CD4-positive, alpha-beta T cell treated with Interleukin-6 for 4 hours (primary cell): Measurements from ENCODE around the gene ADAP1.
"Not testable (repeated sequence)": the region's sequence is repeated elsewhere in the genome, so short reads cannot be mapped to it uniquely, and the experiment has no call there.

Experiments used
- DNase-seq: peaks from one replicate; pipeline ENCODE4 v3.0.0-alpha.2; 2020; ENCODE audit warnings: mixed read lengths

Gene ADAP1

GRCh38 chr7:974172-974571, 19.7 kb upstream of the ADAP1 start:
- DNase-seq = no peak

GRCh38 chr7:973312-973711, 18.8 kb upstream of the ADAP1 start:
- DNase-seq = no peak

DNA sequence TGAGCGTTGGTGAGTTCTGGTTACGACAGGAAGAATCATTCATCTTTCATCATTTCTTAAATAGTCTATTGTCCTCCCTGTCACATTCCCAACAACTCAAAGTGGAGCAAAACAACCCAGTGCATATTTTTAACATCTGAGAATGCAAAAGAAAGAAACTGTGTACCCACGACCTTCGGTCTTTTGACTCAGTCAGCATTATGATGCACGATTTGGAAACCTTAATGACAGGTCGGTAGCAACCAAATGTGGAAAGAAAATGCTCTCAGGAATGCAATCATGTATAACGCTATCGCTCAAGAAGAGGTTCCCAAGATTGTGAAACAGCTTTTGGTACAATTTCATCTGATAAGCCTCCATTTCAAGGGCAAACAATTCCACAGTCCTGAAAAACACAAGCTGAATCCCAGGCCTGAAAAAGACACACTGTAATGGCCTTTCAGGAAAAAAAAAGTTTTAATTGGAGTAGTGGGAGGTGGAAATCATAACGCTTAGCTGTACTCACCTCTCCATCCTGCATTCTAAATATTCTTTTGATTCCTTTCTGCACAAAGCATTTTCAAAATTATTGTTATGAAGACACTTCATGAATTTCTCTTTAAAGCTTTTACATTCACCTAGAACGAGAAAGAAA, 18.3 kb upstream of the ADAP1 start:
- no peak for DNase-seq

DNA sequence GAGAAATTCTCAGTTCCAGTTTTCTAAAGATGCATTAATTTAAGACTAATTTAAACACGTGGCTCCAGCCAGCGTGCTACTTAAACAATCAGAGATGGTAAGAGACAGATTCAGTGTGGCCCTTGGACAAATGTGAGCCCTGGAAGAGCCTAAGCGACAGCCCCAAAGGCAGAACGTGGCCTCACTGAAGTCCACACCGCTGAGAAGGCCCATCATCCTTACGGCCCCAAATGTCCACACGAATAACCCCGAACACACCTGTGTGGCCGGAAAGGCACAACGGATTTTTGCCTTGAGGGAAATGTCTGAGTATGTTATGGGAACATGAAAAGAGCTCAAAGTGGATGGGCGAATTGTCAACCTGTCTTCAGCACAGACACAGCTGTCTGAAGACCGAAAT, 17.6 kb upstream of the ADAP1 start:
- DNase-seq = no peak

DNA sequence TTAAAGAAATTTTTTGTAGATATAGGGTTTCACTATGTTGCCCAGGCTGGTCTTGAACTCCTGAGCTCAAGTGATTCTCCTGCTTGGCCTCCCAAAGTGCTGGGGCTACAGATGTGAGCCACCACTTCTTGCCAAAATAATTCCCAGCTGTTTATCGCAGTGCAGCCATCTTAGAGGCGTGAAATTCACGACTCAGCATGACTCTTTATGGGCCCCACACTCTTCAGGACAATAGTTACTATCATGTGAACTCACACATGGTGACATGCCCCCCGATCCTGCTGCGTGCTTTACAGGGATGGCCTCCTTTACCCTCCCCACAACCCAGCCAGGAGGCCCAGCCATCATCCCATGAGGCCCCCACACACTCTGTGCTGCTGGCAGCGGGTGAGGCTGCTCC, 16.3 kb upstream of the ADAP1 start:
- DNase-seq = no peak

- DNase-seq = no peak
These were observed 14.9 kb upstream of the ADAP1 start for GRCh38 chr7:969403-969802.

GRCh38 chr7:968205-969105, 14.0 kb upstream of the ADAP1 start:
- DNase-seq = no peak

- no peak for DNase-seq
These were observed 13.0 kb upstream of the ADAP1 start for GRCh38 chr7:967361-968082.

DNA sequence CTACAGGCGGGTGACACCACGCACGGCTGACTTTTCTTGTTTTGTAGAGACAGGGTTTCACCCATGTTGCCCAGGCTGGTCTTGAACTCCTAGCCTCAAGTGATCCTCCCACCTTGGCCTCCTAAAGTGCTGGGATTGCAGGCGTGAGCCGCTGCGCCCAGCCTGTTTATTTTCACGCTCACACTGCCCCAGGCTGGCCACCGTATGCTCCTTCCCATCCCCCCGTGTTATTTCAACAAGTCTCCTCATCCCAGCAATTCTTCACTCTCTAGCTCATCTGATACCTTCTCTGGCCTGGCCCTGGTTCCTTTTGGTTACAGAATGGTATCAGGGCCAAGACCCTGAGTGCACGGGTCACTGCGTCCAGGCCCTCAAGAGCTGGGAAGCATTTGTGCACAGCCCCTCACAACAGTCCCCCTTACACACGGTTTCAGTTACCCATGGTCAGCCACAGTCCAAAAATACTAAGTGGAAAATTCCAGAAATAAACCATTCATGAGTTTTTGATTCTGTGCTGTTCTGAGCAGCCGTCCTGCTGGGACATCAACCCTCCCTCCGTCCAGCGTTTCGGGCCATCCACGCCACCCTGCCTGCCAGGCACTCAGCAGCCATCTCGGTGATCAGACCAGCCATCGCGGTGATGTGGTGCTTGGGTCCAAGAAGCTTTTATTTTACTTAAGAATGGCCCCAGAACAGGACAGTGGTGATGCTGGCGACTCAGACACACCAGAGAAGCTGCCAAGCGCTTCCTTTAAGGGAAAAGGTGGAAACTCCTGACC, 12.0 kb upstream of the ADAP1 start:
- no peak for DNase-seq

- DNase-seq = no peak
These were observed 10.1 kb upstream of the ADAP1 start for GRCh38 chr7:964401-965231.

GRCh38 chr7:963236-964078, 9.0 kb upstream of the ADAP1 start:
- peak; percentile 20 for DNase-seq

DNA sequence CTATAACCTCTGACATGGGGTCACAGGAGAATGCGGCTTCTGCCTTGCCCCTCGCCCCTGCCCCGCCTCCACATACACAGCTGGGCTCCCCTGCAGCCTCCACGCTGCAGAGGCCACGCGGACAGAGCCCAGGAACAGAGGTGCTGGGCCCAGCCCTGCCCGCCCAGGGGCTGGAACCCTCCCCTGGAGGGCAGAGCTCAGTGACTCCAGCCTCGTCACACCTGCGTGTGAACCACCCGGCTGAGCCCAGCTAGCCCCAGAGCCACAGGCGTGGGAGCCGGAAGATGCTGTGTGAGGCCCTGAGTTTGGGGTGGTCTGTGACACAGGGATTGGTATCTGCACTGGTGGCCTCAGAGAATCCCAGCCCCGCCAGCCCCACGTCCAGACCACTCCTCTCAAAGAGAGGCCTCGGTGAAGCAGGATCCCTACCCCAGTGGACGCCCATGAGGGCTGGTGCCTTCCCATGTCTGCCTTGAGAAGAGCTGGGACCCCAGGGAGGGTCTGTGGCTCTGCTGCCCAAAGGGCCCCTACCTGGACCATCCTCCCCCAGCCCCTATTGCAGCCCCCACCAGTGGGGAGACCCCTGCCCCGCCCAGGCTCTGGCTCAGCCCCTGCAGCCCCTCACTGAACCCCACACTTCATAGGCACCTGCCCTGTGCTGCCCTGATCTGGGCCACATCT, 8.1 kb upstream of the ADAP1 start:
- no peak for DNase-seq

DNA sequence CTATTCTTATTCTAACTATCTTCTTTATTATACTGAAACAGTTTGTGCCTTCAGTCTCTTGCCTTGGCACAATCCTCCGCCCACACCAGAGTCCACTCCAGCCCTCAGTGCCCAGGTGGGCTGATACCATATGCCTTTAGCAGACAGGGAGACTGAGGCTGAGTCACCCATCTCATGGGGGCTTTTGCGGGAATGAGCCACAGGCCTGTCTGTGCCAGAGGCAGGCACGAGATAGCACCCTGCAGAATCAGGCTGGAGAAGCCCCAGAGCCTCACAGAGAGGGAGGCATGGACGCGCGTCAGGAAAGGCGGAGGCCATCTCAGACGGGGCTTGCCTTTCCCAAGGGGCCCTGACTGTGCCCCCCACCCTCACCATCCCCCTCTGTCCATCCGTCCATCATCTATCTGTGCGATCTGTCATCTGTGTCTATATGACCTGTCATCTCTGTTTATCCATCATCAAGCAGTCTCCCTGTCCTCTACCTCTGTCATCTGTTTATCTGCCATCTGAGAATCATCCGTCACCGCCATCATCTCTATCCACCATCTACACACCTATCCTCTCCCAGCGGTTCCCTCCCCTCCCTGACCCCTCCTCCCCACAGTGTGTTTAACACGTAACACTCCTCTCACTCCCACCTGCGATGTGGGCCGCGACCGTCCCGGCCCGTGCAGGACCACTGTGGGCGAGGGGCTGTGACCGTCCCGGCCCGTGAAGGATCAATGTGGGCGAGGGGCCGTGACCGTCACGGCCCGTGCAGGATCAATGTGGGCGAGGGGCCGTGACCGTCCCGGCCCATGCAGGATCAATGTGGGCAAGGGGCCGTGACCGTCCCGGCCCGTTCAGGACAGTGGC, 7.3 kb upstream of the ADAP1 start:
- no peak for DNase-seq

- DNase-seq = not testable (repeated sequence)
These were observed 6.5 kb upstream of the ADAP1 start for GRCh38 chr7:960972-961371.

DNA sequence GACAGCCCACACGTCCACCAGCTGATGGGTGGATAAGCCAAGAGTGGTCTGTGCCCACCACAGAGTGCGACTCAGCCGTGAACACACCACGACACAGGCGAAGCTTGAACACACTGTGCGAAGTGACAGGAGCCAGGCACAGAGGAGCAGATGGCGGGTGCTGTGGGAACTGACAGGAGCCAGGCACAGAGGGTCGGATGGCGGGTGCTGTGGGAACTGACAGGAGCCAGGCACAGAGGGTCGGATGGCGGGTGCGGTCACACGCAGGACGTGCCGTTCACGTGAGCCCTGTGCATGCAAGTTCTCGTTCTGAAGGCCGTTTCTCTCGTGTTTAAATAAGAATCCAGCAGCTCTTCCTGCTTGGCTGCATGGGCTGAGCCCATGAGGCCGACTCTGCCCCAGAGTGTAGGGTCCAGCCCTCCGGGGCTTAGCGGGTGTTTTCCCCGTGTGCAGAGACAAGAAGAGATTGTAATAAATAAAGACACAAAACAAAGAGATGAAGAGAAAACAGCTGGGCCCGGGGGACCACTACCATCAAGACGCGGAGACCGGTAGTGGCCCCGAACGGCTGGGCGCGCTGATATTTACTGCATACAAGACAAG, 5.9 kb upstream of the ADAP1 start:
- no peak for DNase-seq

DNA sequence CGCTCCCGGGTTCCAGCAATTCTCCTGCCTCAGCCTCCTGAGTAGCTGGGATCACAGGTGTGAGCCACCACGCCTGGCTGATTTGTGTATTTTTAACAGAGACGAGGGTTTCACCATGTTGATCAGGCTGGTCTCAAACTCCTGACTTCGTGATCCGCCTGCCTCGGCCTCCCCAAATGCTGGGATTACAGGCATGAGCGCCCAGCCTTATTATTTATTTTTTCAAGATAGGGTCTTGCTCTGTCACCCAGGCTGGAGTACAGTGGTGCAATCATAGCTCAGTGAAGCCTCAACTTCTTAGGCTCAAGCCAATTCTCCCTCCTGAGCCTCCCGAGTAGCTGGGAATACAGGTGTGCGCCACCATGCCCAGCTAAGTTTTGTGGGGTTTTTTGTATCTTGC, 5.3 kb upstream of the ADAP1 start:
- not testable (repeated sequence) for DNase-seq

DNA sequence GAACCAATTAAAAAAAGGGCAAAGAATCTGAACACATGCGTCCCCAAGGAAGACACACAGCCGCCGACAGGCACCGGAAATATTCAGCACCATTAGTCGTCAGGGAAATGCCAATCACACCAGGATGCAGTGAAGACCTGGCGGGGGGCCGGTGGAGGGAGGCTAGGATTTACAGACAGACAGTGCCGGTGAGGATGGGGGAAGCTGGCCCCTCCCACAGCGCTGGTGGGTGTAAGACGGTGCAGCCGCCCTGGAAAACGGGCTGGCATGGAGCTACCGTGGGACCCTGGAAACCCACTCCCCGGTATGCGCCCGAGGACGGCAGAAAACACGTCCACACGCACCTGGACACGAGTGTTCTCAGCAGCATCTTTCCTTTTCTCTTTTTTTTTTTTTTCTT, 4.8 kb upstream of the ADAP1 start:
- DNase-seq = no peak

GRCh38 chr7:958221-959200, 4.0 kb upstream of the ADAP1 start:
- no peak for DNase-seq
